SK-N-MC (cell line): ENCODE results near the gene ANK3.

ENCODE experiments used
- DNase-seq: peaks from one replicate; pipeline ENCODE4 v3.0.0-alpha.2; 2011; ENCODE audit warnings: low read depth, low spot score
- H3K27ac ChIP-seq: fragments of 200-600 bp; sonication (generic); 2 replicates; pipeline ENCODE4 v1.5.1; 2016; ENCODE audit warnings: mixed run types
- H3K36me3 ChIP-seq: fragments of 200-600 bp; sonication (generic); 2 replicates; pipeline ENCODE4 v1.6.1; 2017; ENCODE audit warnings: antibody characterized with exemption, low read length, mixed read lengths; ENCODE audit not compliant: insufficient read depth
- H3K4me3 ChIP-seq: fragments of 200-600 bp; sonication (generic); 2 replicates; pipeline ENCODE4 v1.5.1; 2016
- H3K9ac ChIP-seq: fragments of 200-600 bp; sonication (generic); 2 replicates; pipeline ENCODE4 v1.8.0; 2017; ENCODE audit warnings: mixed run types, mixed read lengths; ENCODE audit not compliant: insufficient read length
- H3K9me3 ChIP-seq: fragments of 200-600 bp; sonication (generic); 2 replicates; pipeline ENCODE4 v1.6.1; 2017; ENCODE audit warnings: low read depth, mild to moderate bottlenecking, antibody characterized with exemption, low read length, moderate library complexity, mixed read lengths
- EZH2 ChIP-seq: fragments of 200-600 bp; sonication (generic); IDR thresholded peaks from one replicate; pipeline ENCODE4 v1.6.1; 2017; ENCODE audit warnings: antibody characterized with exemption
- FOXP2 ChIP-seq: optimal IDR thresholded peaks from 2 replicates; pipeline ENCODE3; 2011; ENCODE audit warnings: mild to moderate bottlenecking, moderate library complexity; ENCODE audit not compliant: insufficient read depth; ENCODE audit errors: extremely low read length, control extremely low read depth
- POLR2AphosphoS5 ChIP-seq: IDR thresholded peaks from 2 replicates; pipeline ENCODE4 v1.6.1; 2012; ENCODE audit warnings: mild to moderate bottlenecking, low read depth, low read length, borderline replicate concordance

ANK3 gene

DNA sequence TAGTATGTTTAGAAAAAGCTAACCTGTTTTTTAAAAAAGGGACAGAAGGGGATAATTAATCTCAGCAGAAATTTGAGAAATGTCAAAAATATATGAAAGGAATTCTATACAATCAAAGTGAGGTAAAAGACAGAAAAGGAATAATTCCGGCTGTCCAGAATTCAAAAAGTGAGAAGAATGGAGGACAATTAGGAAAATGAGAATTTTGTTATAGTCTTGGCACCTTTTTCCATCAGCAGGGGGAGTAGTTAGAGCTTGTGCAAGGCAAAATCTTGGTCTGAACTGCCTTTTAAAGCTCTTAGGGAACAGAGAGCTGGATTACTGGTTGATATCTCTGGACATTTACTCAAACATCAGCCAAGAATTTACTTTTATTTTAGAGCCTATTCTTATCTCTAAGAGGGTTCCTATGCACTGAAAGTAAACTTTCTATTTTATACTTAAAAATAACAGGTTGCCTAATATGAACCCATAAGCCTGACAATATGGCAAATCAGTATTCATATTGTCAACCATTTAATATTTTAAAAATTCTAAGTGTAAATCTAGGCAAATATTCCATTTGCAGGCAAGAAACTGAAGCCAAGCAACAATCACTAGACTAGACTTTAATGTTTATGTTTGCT lies 185.6 kb downstream of the ANK3 start:
- H3K36me3 ChIP-seq: no peaks in the 10 kb centered on the region
- H3K9me3 ChIP-seq: no peaks in the 10 kb centered on the region
- no peak for DNase-seq
- H3K9ac ChIP-seq: no peak overlapping the region
- H3K4me3 ChIP-seq: no peak overlapping the region
- no peak overlapping the region for H3K27ac ChIP-seq
- TF ChIP-seq FOXP2 (no peak), EZH2 (no peak), POLR2AphosphoS5 (no peak)

DNA sequence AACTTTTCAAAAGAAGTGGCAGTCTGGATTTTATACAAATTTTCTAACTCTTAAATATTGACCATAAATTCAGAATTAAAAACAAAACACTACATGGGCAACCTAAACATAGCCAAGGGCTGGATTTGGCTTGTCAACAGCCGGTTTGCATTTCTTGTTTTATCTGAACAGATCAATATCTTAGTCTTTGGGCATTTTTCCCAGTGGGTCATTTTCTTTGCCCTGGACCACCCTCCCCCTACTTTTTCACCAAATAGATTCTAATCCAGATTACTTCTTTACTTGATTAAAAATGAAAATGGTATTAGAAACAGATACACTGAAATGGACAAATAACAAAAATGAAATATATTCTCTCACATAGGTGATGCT lies 189.0 kb downstream of the ANK3 start:
- no peak for DNase-seq
- TF ChIP-seq FOXP2 (no peak), POLR2AphosphoS5 (no peak), EZH2 (no peak)
- Histone ChIP-seq H3K9ac (no peak overlapping the region), H3K36me3 (no peaks in the 10 kb centered on the region), H3K9me3 (no peaks in the 10 kb centered on the region), H3K27ac (no peak overlapping the region), H3K4me3 (no peak overlapping the region)

DNA sequence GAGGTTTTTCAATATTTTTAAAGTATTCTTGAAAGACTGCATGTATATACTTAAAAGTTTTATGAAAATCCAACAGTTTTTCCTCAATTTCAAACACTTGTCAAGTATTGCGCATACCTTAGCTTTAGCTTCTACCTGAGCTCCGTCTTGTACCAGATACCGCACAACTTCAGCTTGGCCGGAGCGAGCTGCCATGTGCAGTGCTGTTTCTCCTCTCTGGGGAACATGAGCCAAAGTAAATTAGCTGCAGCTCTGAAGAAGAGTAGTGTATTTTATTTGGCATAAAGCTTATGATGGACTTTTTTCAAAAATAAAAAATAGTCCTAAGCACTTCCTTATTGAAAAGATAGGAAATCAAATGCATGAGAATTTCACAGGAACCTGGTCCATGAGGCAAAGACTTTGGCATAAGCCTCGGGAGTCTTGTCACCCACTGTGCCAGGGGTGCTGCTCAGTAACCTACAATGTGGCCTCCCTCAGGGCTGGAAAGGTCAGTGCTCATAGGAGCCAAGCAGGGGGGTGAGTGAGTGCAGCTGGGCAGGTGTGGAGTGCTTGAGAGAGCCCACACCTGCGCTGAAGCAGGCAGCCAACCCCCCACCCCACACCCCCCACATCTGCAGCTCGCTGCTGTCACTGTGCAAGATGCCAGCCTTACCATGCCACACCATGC lies 189.5 kb downstream of the ANK3 start:
- no peaks in the 10 kb centered on the region for H3K36me3 ChIP-seq
- TF ChIP-seq POLR2AphosphoS5 (no peak), FOXP2 (no peak), EZH2 (no peak)
- no peaks in the 10 kb centered on the region for H3K9me3 ChIP-seq
- H3K4me3 ChIP-seq: no peak overlapping the region
- H3K9ac ChIP-seq: no peak overlapping the region
- H3K27ac ChIP-seq: no peak overlapping the region
- DNase-seq: no peak

DNA sequence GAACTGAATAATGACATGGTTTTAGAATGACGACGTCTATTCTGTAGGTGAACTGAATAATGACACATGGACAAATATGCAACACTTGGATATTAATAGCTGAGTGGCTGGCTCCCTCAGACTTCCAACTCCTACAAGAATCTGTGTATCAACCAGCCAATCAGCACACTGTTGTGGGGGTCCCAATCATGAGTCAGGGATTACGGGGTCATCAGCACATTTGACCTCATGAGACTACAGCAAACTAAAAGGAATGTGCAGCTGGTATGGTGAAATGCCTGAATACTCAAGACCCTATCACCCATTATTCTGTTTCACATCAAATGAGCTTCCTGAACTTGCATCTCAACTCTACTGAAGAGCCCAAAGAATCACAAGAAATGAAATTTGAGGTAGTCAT lies 192.5 kb downstream of the ANK3 start:
- no peaks in the 10 kb centered on the region for H3K9me3 ChIP-seq
- TF ChIP-seq POLR2AphosphoS5: no peak
- no peak for TF ChIP-seq EZH2
- TF ChIP-seq FOXP2: no peak
- no peaks in the 10 kb centered on the region for H3K36me3 ChIP-seq
- no peak overlapping the region for H3K4me3 ChIP-seq
- no peak for DNase-seq
- no peak overlapping the region for H3K27ac ChIP-seq
- no peak overlapping the region for H3K9ac ChIP-seq

DNA sequence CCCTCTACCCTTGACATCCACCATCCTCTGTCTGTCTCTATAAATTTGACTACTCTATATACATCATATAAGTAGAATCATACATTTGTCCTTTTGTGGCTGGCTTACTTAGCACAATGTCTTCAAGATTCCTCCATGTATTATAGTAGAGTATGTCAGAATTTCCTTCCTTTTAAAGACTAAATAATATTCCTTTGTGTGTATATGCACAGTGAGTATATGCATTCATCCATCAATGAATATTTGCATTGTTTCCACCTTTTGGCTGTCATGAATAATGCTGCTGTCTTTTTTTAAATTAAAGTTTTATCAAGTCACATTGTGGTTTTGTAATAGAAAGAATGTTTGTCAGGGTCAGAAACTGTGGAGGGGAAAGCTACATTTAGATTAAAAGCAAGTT lies 195.3 kb downstream of the ANK3 start:
- no peak for TF ChIP-seq EZH2
- no peak for TF ChIP-seq FOXP2
- TF ChIP-seq POLR2AphosphoS5: no peak
- Histone ChIP-seq H3K9me3 (no peaks in the 10 kb centered on the region), H3K36me3 (no peaks in the 10 kb centered on the region), H3K27ac (no peak overlapping the region), H3K9ac (no peak overlapping the region), H3K4me3 (no peak overlapping the region)
- DNase-seq: no peak

DNA sequence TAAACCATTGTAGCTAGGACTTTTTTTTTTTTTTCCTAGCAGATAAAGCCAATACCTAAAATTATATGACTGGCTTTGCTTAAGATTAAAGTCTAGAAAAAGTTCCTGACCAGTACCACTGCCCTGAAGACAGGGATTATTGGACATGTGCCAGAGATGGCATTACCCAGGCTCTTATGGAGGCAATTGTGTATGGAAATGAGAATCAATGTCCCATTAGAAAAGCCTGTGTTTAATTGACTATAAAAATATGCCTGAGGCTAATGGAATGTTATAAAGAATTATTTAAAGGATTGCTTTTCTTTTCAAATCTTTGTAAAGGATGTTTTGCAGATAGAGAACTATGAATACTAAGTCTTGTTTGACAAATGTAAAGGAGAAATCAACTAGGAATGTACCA lies 196.7 kb downstream of the ANK3 start:
- no peak overlapping the region for H3K9ac ChIP-seq
- H3K27ac ChIP-seq: no peak overlapping the region
- DNase-seq: peak; percentile 5
- H3K9me3 ChIP-seq: no peaks in the 10 kb centered on the region
- TF ChIP-seq FOXP2 (no peak), POLR2AphosphoS5 (no peak), EZH2 (no peak)
- H3K4me3 ChIP-seq: no peak overlapping the region
- H3K36me3 ChIP-seq: no peaks in the 10 kb centered on the region

DNA sequence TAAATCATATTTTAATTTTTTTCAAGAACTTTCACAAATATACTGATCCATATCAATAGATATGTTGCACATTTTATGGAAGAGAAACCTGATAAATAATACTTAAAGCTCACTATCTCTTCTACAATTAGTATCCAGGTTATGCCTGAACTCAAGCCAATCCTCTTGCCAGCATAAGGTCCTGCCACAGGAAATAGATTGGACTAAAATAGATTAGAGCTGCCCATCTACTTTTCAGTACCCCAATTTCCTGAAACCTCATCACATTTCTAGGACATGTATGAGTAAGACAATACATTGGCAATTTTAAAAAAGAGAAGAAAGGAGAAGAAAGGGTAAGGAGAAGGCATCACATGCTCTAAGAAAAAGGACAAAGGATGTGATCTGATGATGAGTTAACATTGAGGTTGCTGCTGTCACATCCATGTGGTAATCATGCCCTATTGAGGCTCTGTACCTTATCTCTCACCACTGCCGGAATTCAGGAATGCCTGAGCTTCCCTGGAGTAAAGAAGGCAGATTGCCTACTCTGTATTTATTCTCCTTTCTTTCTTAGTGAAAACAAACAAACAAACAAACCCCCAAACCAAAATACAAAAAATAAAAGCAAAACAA lies 199.7 kb downstream of the ANK3 start:
- no peak for TF ChIP-seq EZH2
- no peak for TF ChIP-seq FOXP2
- TF ChIP-seq POLR2AphosphoS5: no peak
- no peak for DNase-seq
- no peaks in the 10 kb centered on the region for H3K9me3 ChIP-seq
- no peaks in the 10 kb centered on the region for H3K36me3 ChIP-seq
- H3K27ac ChIP-seq: no peak overlapping the region
- no peak overlapping the region for H3K4me3 ChIP-seq
- no peak overlapping the region for H3K9ac ChIP-seq

DNA sequence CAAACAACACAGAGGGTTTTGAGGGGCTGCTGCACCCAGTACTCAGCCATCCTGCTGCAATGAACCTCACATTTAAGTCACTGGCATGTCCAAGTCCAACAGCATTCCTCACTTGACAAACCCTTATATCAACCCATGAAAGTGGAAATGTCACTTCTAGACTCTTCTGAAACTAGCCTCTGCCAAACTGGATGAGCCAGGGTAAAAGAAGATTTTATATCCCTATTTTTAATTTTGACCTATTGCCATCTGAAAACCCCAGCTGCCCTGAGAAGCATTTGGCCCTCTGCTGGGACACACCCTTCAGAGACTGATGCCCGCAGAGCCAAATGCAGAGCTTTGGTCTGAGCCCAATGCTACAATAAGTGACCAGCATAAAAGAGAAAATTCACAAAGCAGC lies 201.1 kb downstream of the ANK3 start:
- H3K36me3 ChIP-seq: no peaks in the 10 kb centered on the region
- no peak overlapping the region for H3K9ac ChIP-seq
- TF ChIP-seq EZH2 (no peak), FOXP2 (no peak), POLR2AphosphoS5 (no peak)
- no peak for DNase-seq
- H3K4me3 ChIP-seq: no peak overlapping the region
- no peak overlapping the region for H3K27ac ChIP-seq
- no peaks in the 10 kb centered on the region for H3K9me3 ChIP-seq

DNA sequence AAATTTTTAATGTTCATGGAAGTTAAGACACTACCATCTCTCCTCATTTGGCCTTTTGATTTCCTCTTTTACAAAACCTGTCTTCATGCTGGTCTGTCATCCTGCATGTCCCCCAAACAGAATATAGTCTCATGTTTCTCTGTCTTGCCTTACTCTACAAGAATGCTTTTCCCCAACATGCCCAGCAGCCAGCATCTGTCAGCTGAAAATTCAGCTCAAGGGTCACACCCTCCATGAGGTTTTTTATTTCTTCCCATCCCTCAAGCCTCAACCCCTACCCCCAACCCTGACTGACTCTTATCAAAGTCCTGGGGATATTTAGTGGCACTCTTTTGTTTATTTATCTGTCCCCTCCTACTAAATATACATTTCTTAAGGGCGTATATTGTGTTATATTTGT lies 202.0 kb downstream of the ANK3 start:
- Histone ChIP-seq H3K9me3 (no peaks in the 10 kb centered on the region), H3K4me3 (no peak overlapping the region), H3K36me3 (no peaks in the 10 kb centered on the region), H3K9ac (no peak overlapping the region), H3K27ac (no peak overlapping the region)
- no peak for TF ChIP-seq EZH2
- no peak for TF ChIP-seq FOXP2
- TF ChIP-seq POLR2AphosphoS5: no peak
- no peak for DNase-seq
